ENCODE measurements around the gene HSPB6.
A peak's percentile ranks its signal among the peaks of the same experiment; 100 is the strongest.

Gene HSPB6

DNA sequence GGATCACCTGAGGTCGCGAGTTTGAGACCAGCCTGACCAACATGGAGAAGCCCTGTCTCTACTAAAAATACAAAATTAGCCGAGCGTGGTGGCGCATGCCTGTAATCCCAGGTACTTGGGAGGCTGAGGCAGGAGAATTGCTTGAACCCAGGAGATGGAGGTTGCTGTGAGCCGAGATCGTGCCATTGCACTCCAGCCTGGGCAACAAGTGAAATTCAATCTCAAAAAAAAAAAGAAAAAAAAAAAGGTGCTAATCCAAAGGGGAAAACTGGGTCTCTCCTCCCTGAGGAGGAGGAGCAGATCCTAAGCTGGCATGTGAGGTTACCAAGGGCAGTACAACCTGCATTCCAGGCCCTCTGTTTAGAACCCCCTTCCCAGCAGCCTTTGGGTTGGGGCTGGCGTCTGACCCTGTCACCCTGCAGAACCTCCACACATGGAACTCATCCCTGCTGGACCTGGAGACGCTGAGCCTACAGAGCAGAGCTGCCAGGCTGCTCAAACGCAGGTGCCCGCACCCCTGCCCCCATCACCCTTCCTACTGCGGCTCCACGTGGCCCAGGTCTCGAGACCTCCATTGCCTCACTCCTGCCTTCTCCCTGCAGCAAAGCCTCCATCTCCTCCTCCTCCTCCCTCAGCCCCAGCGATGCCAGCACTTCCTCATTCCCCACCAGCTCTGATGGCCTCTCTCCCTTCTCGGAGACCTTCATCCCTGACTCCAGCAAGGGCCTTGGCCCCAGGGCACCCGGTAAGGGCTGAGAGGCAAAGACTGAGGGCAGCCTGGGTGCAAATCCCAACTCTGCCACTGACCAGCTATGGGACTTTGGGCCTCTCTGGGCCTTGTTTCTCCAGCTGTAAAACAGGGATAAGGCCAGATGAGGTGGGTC lies 7.8 kb upstream of the HSPB6 start:
- no peak for DNase-seq

DNA sequence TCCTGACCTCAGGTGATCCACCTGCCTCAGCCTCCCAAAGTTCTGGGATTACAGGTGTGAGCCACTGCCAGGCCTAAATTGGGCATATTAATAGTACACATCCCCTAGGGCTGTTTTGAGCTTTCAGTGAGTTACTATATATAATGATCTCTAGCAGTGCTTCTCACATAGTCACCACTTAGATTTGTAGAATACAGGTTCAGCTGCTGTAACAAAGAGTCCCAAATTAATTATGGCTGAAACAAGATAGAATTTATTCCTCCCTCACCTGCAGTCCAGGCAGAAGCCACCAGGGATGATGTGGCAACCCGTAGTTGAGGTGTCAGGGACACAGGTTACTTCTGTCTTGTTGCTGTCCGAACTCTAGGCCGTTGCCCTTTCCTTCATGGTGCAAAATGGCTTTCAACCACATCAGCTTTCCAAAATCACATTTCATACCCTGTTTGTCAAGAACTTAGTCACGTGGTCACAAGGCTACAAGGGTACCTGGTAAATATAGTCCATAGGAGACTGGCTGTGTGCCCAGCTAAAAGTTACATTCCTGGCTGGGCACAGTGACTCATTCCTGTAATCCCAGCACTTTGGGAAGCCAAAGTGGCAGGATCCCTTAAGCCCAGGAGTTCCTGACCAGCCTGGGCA lies 4.0 kb upstream of the HSPB6 start:
- DNase-seq: no peak

DNA sequence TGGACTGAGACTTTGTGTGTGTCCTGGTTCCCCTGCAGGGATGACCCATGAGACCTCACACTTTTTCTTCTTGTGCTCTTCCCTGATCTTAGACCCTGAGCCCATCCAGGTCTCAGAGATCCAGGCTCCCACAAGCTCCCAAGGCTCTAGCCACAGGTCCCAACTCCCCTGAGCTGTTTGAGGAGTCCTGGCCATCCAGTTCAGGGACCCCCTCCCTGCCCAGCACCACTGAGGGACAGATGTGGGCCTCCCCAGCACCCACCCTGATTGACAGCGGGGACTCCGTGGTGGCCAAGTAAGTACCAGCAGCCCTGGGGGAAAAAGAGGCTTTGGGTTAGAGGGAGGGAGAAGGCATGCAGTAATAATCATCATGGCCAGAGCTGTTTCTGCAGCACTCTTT lies 2.9 kb upstream of the HSPB6 start:
- DNase-seq: no peak

DNA sequence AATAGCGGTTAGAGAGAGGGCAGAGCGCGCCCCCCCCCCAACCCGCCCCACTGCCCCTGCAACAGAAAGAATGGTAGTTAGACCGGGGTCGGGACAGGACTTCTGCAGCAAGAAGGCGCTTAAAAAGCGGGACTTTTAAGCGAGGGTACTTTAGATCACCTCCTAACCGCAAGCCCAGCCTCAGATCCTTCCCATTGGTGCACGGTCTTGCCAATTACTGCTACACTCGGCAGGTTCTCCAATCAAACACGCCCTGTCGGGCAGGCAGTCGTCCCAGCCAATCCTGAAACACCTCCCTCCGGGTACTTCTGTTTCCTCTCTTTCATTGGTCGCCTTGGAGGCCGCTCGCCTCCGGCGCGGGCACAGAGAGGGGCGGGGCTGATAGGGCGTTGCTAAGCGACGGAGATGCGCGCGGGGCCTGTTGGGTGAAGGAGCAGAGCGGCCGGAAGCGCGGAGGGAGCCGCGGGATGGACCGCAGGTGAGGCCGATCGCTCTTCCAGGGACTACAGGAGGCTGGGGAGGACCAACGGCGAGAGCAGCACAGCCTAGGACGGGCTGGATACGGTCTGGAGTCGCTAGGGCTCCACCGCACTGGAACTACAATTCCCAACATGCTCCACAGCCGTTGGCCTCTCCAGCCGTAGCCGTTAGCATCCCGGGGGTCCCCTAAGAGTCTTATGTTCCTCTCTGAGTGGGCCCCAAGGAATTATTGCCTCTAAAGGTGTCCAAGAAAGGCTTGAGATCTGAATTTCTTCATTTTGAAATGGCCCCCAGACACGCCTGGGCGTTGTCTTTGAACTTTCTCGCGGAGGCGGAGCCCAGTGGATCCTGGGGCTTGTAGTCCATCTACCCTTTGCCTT lies 1.1 kb upstream of the HSPB6 start, which contains the start of gene PROSER3:
PROSER3 (plus strand) TSS at position 428 of the 860 bp plus-strand sequence; CDS start at position 468, 40 bp downstream.
- DNase-seq: peak; percentile 95

DNA sequence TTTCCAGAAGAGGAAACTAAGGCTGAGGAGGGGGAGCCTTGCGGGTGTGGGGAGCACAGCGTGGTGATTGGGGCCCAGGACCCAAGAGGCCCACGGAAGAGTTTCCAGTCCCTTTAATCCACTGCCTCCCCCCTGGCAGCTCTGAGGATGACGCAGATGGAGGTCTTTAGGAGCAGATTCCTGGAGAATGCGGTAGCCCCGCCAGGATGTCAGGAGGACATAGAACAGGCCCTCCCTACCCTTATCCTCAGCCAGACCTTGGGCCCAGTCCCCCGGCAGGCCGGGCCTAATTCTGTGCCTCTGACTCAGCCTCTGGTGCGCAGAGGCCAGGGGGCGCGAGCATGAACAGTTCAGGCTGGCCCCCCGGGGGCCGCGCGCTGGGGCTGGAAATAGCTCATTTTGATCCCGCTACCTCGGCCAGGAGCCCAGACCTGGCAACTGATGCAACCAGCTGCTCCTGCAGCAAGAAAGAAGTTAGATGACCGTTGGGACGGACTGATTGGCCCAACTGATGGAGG lies 461 bp upstream of the HSPB6 start:
- no peak for DNase-seq

DNA sequence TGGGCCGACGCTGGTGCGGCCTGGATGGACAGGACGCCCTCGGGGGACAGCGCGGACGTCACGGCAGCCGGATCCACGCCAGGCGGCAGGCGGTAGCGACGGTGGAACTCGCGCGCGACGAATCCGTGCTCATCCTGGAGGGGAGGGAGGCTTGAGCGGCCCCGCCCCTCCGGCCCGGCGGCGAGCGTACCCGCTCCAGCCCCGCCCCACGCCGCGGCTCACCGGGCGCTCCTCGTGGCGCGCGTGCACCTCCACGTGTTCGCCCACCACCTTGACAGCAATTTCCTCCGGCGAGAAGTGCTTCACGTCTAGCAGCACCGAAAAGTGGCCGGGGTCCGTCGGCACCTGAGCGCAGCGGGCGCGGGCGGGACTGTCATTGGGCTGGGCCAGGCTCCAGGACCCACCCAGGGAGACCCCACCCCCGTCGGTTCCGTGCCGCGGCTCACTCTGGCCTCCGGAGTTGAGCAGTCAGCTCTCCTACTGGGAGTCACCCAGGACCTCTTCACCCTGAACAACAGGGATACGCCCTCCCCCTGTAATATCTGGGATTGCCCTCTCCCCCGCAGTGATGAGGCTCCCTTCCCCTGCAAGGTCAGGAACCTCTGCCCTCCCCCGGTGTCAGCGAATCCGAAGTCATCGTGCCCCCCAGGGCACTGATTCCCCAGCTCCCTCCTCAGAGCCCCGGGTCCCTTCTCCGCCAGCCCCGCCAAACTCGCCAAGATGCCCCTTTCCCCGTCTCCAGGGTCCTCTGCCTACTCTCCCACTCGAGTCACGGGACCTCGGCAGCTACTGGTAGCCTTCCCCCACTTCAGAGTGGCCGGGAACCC lies 1.1 kb downstream of the HSPB6 start:
- DNase-seq: peak; percentile 38

DNA sequence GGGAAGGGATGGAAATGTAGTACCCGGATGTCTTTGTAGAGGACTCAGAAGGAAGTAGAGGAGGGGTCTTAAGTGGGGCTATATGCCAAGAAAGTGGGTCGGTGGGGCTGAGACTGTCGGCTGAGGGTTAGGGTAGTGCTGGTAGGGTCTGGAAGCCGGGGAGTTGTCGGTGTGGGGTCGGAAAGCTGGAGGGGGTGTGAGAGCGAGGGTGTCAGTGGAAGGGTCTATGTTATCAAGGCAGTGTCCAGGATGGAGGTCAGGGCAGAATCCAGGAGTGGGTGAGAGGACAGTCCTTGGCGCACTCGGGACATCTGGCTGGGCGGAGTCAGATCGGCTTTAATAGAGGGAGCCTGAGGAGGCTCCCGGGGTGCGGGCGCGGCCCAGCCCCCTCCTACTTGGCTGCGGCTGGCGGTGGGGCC lies 1.7 kb downstream of the HSPB6 start:
- no peak for DNase-seq

DNA sequence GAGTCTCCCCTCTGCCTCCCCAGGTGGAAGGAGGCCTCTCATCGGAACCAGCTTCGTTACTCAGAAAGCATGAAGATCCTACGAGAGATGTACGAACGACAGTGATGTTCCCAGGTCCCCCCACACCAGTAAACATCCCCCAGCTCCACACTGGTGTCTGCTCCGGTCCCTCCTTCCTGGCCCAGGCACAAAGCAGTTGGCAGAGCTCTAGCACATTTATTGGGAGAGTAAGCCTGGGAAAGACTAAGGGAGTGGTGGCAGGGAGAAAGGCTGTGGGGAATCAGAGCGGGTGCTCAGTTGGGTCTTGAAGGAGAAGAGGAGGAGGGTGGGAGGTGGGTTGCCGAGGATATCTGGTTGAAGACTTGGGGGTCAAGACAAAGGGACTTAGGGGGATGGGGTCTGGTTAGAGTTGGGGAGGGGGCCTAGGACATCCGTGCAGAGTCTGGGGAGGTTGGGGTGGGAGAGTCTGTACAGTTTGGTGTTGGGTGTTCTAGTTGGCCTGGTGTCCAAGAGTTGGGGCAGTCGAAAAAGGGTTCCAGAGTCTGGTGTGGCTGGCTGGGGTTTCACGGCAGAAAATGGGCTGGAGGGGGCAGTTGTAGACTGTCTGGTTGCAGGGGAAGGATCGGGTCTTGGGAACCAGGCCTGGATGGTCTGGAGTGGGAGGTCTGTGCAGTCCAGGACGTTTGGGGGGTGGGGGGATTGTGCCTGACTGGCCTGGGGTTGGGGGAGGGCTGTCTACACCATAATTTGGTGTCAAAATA lies 2.3 kb downstream of the HSPB6 start:
- DNase-seq: no peak

DNA sequence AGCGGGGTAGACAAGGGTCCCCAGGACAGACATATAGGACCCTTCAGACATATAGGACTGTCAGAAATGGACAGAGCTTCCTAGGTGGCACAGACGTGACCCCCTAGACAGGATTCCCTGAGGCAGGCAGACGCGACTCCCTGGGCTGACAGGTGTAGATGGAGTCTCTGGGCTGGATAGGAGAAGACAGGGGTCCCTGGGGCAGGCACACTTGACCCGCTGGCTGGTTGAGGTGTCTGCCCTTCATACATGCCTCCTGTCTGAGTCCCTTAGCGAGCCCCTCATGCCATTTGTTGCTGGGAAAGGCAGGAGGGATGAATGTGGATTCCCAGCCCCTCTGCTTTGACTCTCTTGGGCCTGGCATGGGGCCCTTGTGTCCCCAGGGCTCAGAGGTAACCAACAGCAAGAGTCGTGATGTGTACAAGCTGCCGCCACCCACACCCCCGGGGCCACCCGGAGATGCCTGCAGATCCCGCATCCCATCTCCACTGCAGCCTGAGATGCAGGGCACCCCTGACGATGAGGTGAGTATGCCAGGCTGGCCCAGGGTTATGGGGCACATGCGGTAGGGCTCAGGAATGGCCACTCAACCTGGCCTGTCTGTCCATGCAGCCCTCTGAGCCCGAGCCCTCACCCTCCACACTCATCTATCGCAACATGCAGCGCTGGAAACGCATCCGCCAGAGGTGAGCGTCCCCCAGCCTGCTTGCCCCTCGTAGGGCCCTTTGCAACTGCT lies 3.0 kb downstream of the HSPB6 start:
- no peak for DNase-seq

DNA sequence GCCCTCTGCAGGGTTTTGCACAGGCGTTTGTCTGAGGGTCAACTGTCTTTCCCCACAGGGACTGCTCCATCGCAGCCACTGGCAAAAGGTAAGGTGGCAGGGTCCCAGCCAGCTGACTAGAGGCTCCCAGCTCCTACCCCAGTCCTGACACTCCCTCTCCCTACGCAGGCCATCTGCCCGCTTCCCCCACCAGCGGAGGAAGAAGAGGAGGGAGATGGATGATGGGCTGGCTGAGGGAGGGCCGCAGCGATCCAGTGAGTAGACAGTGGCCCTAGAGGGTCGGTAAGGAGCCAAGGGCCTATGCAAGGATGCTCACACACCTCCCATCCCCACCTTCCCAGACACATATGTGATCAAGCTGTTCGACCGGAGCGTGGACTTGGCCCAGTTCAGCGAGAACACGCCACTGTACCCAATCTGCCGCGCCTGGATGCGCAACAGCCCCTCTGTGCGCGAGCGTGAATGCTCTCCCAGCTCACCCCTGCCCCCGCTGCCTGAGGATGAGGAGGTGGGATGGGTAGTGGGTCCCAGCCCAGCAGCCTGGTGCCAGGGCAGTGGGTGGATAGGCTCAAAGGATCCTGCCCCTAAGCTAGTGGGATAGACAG lies 4.0 kb downstream of the HSPB6 start:
- DNase-seq: no peak

DNA sequence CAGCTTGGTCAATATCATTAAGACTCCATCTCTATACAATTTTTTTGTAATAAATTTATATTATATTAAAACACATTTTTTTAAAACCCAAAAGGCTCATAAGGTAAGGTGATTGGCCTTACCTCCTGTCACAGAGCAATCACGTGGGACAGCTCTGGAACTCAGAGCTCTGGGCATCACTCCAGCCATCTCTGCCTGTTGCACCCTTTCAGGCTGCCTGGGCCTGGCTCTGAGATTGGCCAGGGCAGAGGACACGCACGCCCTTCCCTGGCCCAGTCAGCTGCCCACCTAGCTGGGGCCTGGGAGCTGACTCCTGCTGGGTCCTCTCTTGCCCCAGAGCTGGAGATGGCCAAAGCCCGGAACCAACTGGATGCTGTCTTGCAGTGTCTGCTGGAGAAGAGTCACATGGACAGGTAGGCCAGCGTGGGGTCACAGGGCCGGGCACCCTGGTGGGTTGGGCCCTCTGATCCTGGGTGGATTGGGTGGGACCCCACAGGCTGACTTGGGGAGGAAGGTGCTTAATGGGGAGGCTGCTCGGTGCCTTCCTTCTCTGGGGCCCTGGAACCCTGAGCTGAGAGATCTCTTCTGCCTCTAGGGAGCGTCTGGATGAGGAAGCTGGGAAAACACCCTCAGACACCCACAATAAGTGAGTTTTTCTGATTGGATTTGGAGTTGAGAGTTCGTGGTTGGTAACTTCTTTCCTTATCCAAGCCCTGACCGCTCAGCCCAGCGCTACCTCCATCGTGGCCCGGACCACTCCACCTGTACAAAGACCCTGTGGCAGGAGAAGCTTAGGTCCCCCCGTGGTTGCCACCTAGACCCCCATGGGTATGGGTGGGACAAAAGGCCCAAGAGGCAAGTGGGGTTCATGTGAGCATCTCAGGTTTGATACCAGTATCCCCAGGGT lies 4.7 kb downstream of the HSPB6 start:
- no peak for DNase-seq

DNA sequence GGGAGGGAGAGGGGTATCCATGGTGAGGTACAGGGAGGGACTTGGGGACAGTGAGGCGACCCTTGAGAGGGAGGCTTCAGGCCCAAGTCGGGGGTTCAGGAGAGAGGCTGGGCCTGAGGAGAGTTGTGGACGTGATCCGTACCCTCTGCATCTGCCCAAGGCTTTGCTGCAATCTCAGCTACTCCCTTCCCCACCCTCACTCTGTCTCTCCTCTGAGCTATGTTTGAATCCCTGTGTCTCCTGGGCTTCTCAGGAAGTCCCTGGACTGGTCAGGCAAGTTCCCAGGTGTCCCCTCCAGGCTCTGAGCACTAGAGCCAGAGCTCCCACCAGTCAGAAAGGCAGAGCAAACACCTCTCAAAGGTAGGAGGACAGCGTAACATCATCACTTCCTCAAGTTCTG lies 6.7 kb downstream of the HSPB6 start:
- no peak for DNase-seq

DNA sequence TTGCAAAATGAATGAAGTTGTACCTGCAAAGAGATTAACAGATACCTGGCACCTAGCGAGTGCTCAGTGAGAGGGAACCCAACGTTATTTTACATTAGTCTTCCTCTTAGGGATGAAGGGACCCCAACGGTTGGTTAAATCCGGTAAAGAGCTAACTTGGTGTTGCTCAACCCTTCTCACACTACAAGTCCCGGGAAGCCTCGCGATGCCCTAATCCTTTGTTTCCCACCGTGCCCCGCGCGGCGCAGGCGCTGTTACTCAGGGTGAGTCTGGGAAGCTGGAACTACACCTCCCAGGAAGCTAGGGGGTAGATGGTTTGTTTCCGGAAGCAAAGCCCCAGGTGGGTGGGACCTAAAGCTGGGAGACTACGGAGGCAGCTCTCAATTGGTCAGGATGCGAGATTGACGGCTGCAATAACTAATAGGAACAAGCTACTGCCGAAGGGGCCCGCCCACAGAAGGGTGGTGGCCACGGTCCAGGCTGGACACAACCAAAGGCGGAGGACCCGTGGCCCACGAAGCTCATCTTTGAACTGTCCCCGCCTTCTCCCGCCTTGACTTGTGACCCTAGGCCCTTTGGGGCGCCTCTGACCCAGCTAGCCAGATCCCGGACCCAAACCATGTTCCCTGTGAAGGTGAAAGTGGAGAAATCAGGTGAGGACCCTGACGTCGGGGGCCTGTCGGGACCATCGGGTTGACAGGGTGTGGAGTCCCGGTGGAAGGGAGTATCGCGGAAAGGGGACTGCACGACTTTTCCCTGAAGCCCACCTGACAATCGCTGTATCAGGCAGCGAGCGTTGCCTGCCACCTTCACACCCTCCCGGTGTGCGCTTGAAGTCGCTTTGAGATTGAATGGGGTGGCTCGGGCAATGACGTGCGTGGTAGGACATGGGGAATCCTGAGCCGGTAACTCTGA lies 8.5 kb downstream of the HSPB6 start, which contains the start of gene LIN37:
LIN37 (plus strand) TSS at position 471 of the 915 bp plus-strand sequence; CDS start at position 620, 149 bp downstream.
- peak; percentile 95 for DNase-seq

DNA sequence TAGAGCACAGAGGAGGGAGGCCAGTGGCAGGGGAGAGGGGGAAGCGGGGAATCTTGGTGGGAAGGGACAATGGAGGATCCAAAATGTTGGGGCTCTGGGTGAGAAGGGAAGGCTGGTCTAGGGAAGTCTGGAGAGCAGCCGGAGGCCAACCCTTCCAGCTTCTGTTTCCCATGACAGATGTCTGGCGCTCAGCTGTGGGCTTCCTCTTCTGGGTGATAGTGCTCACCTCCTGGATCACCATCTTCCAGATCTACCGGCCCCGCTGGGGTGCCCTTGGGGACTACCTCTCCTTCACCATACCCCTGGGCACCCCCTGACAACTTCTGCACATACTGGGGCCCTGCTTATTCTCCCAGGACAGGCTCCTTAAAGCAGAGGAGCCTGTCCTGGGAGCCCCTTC lies 10.3 kb downstream of the HSPB6 start:
- no peak for DNase-seq

DNA sequence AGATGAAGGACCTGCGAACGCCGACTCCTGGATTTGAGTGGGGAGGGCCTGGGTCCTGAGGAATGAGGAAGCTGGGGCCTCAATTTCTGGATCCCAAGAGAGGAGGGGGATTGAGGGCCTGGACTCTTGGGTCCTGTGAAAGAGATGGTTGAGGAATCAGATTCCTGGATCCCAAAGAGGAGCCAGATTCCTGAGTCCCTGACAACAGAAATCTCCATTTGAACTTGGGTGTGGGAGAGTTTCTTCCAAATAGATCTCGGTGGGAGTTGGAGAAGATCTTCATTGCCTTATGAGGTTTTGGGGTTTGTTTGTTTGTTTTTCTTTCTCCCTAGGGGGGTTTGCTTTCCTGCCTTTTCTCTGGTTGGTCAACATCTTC lies 10.8 kb downstream of the HSPB6 start:
- no peak for DNase-seq

DNA sequence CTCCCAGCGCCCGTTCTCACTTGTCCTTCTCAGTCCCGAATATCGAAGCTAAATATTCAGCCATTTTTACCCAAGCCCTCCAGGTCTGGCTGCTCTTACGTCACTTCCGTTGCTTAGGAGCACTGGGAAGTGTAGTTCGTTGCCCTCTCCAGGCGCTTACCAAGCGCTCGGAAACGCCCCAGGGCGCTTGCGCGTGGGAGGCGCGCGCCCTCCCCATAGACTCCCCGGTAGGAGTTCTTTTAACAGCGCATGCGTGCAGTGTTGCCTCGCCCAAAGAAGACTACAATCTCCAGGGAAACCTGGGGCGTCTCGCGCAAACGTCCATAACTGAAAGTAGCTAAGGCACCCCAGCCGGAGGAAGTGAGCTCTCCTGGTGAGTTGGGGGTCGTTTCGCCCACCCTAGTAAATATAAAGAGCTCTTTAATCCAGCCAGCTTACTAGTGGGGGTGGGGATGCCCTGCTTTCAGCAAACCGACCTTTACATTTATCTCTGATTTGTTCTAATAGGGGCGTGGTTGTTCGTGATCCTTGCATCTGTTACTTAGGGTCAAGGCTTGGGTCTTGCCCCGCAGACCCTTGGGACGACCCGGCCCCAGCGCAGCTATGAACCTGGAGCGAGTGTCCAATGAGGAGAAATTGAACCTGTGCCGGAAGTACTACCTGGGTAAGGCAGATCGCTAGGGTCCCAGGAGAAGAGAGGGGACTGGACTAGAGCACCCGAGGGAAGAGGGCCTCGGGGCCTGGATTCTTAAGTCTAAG lies 11.3 kb downstream of the HSPB6 start, which contains the start of the genes PSENEN and U2AF1L4:
PSENEN (plus strand) TSS at position 324 of the 759 bp plus-strand sequence; CDS start at position 604, 280 bp downstream.
U2AF1L4 (minus strand) TSS at position 91 of the 759 bp plus-strand sequence; CDS start at position 64, 27 bp downstream.
- peak; percentile 87 for DNase-seq
